Measurements from ENCODE around the gene CHERP. TPM values are rescaled to one million over a fixed set of nuclear protein-coding genes. Genes with fewer than 3 reads are reported as not detected.

The CHERP gene
- total RNA-seq, 2 experiments from 2014 or later, result 47.1 to 48.2 TPM

DNA sequence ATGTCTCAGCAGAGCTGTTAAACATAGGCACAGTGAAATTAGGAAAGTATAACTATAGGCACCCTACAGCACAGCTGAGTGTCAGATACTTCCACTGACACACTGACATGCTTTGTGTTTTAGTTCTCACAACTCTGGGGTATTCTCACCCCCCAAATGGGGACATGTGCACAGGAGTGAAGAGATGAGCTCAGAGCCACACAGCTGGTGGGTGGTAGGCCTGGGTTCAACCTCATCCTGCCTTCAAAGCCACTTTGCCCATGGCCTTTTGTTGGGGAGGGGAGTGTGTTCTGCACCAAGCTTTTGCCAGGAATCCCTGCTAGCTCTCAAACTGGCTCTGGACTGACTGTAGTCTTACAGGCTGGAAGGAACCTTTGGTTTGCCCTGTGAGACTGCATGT lies 31.7 kb upstream of the CHERP start:
- TF ChIP-seq, protein P1, sequence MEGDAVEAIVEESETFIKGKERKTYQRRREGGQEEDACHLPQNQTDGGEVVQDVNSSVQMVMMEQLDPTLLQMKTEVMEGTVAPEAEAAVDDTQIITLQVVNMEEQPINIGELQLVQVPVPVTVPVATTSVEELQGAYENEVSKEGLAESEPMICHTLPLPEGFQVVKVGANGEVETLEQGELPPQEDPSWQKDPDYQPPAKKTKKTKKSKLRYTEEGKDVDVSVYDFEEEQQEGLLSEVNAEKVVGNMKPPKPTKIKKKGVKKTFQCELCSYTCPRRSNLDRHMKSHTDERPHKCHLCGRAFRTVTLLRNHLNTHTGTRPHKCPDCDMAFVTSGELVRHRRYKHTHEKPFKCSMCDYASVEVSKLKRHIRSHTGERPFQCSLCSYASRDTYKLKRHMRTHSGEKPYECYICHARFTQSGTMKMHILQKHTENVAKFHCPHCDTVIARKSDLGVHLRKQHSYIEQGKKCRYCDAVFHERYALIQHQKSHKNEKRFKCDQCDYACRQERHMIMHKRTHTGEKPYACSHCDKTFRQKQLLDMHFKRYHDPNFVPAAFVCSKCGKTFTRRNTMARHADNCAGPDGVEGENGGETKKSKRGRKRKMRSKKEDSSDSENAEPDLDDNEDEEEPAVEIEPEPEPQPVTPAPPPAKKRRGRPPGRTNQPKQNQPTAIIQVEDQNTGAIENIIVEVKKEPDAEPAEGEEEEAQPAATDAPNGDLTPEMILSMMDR (IDR thresholded peaks at IDR 0.05), result no peak
- Histone ChIP-seq H3K4me3 (ENCODE audit: low read length) (peak overlapping the region; percentile 100), H3K27me3 (ENCODE audit: control insufficient read depth in 1 of 2, insufficient read depth in 2 of 2, low read length in 2 of 2) (no peaks in the 10 kb centered on the region), H3K9me3 (ENCODE audit: control insufficient read depth in 1 of 2, insufficient read depth in 1 of 2, low read length in 2 of 2) (no peaks in the 10 kb centered on the region), H3K27ac (ENCODE audit: low read depth in 1 of 2, low read length in 2 of 2) (peak overlapping the region; percentile 29 to 97), H3K36me3 (ENCODE audit: insufficient read depth, low read length) (peaks cover 56% of the 10 kb centered on the region), H3K4me1 (ENCODE audit: insufficient read depth, low read length) (peaks cover 59% of the 10 kb centered on the region)
- intact Hi-C loops (cut with DNase I, micrococcal nuclease), result no loop called here
- CTCF ChIA-PET, result interaction anchor here (0.6 to 1.5 kb wide), 3 partner anchors 11 to 85 kb away, joined by 3 to 4 read pairs (median 4); no protein-coding TSS in a partner anchor
- DNase-seq (no peak), ATAC-seq (ENCODE audit: poor library complexity) (no peak)
- H3K36me3 Mint-ChIP-seq (ENCODE audit: low read depth), result peaks cover 64% of the 10 kb centered on the region
- no peaks in the 10 kb centered on the region for H3K9me3 Mint-ChIP-seq
- peak overlapping the region; percentile 90 for H3K27ac Mint-ChIP-seq
- POLR2A ChIA-PET, result interaction anchor here (1.1 to 4.0 kb wide), 5 partner anchors 11 to 54 kb away, joined by 6 to 26 read pairs (median 12); partner anchors contain the start of gene MED26
- no peaks in the 10 kb centered on the region for H3K27me3 Mint-ChIP-seq
- peaks cover 60% of the 10 kb centered on the region for H3K4me1 Mint-ChIP-seq (ENCODE audit: low read depth)
- peak overlapping the region; percentile 91 for H3K4me3 Mint-ChIP-seq

DNA sequence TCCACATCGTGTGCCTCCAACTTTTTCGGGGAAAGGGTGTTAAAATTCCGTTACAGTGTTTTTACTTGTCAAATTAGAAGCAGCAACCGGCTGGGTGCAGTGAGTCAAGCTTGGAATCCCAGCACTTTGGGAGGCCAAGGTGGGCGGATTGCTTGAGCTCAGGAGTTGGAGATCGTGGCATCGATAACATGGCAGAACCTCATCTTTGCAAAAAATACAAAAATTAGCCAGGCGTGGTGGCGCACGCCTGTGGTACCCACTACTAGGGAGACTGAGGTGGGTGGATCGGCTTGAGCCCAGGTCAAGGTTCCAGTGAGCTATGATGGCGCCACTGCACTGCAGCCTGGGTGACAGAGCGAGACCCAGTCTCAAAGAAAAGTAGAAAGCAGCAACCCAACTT lies 31.1 kb upstream of the CHERP start:
- ChIA-PET CTCF (interaction anchor here (0.6 to 1.5 kb wide), 3 partner anchors 11 to 86 kb away, joined by 3 to 4 read pairs (median 4); no protein-coding TSS in a partner anchor), POLR2A (interaction anchor here (0.7 to 4.0 kb wide), 10 partner anchors 9 to 207 kb away, joined by 3 to 26 read pairs (median 12); partner anchors contain the start of genes CALR3, MED26, SMIM7 and TMEM38A)
- H3K4me3 Mint-ChIP-seq, result peak overlapping the region; percentile 91
- H3K27me3 Mint-ChIP-seq, result no peaks in the 10 kb centered on the region
- DNase-seq (no peak), ATAC-seq (ENCODE audit: poor library complexity) (no peak)
- H3K9me3 Mint-ChIP-seq, result no peaks in the 10 kb centered on the region
- TF ChIP-seq, protein P1 (IDR thresholded peaks at IDR 0.05), result no peak
- intact Hi-C loops (cut with DNase I, micrococcal nuclease), result no loop called here
- H3K36me3 Mint-ChIP-seq (ENCODE audit: low read depth), result peaks cover 62% of the 10 kb centered on the region
- peaks cover 57% of the 10 kb centered on the region for H3K4me1 Mint-ChIP-seq (ENCODE audit: low read depth)
- Histone ChIP-seq H3K4me1 (ENCODE audit: insufficient read depth, low read length) (peaks cover 65% of the 10 kb centered on the region), H3K36me3 (ENCODE audit: insufficient read depth, low read length) (peaks cover 51% of the 10 kb centered on the region), H3K27me3 (ENCODE audit: control insufficient read depth in 1 of 2, insufficient read depth in 2 of 2, low read length in 2 of 2) (no peaks in the 10 kb centered on the region), H3K27ac (ENCODE audit: low read depth in 1 of 2, low read length in 2 of 2) (peak overlapping the region; percentile 89 to 97), H3K4me3 (ENCODE audit: low read length) (peak overlapping the region; percentile 100), H3K9me3 (ENCODE audit: control insufficient read depth in 1 of 2, insufficient read depth in 1 of 2, low read length in 2 of 2) (no peaks in the 10 kb centered on the region)
- H3K27ac Mint-ChIP-seq, result peak overlapping the region; percentile 90

DNA sequence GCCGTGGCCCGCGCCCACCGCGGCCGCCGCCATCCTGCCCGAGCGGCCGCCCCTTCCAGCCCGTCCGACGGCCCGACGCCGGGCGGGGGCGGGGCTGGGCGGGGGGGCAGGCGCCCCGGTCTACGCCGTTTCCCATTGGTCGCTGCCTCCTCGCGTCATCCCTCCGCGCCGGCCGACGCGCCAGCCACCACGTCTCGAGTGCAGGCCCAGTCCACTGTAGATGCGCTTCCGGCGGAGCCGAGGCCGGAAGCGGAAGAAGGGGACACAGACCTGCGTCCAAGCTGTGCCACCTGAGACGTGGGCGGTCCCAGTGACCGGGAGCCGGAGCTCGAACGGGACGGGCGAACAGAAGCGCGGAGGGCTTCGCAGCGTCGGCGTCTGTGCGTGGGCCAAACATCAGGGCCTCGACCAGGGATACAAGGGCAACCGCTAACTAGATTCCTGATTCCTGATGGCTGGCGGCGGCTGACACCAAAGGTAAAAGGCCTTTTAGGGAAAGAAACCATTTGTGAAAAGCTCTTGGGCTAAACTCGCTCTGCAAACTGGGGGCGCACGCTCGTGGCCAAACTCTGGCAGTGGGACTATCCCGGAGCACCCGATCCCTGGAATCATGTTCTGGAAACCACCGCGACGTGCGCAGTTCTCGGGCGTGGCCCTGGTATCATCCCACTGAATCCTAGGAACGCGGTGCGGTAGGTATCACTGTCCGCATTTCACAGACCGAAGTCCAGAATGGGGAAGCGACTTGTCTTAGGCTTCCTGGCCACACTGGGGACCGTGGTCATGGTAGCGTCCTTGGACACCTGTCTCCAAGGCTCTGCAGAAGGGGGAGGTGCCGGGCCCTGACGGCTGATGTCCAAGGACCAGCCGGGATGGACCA lies 30.3 kb upstream of the CHERP start, which contains the start of gene SLC35E1:
Gene SLC35E1 (minus strand): TSS at position 84 of the 880 bp plus-strand sequence. CDS start 51 bp downstream, at position 33.
- Histone ChIP-seq H3K27me3 (ENCODE audit: control insufficient read depth in 1 of 2, insufficient read depth in 2 of 2, low read length in 2 of 2) (no peaks in the 10 kb centered on the region), H3K9me3 (ENCODE audit: control insufficient read depth in 1 of 2, insufficient read depth in 1 of 2, low read length in 2 of 2) (no peaks in the 10 kb centered on the region), H3K27ac (ENCODE audit: low read depth in 1 of 2, low read length in 2 of 2) (peak within 1 kb of the TSS; percentile 89 to 97), H3K36me3 (ENCODE audit: insufficient read depth, low read length) (peaks cover 49% of the 10 kb centered on the region), H3K4me1 (ENCODE audit: insufficient read depth, low read length) (peaks cover 72% of the 10 kb centered on the region), H3K4me3 (ENCODE audit: low read length) (peak within 1 kb of the TSS; percentile 100)
- Mint-ChIP-seq H3K27me3 (no peaks in the 10 kb centered on the region), H3K27ac (peak within 1 kb of the TSS; percentile 90), H3K4me3 (peak within 1 kb of the TSS; percentile 91), H3K9me3 (no peaks in the 10 kb centered on the region), H3K4me1 (ENCODE audit: low read depth) (peaks cover 60% of the 10 kb centered on the region), H3K36me3 (ENCODE audit: low read depth) (peaks cover 60% of the 10 kb centered on the region)
- TF ChIP-seq, protein P1 (IDR thresholded peaks at IDR 0.05), result no peak
- CTCF ChIA-PET, result no interaction called here
- intact Hi-C loops (cut with DNase I, micrococcal nuclease), result loop anchor here (1.0 kb wide), 4 partner anchors 12 to 76 kb away; partner anchors contain the start of genes C19orf44 (in 1 of the 2), CALR3 (in 1 of the 2), CHERP (in 1 of the 2) and MED26 (in 1 of the 2)
- DNase-seq (peak; percentile 82 to 96 (median 88)), ATAC-seq (ENCODE audit: poor library complexity) (peak; percentile 90)
- POLR2A ChIA-PET, result interaction anchor here (0.7 to 4.0 kb wide), 10 partner anchors 9 to 1193 kb away, joined by 3 to 26 read pairs (median 8); partner anchors contain the start of genes AKAP8, CALR3, MED26 and SMIM7

Measured in CD4-positive, alpha-beta T cell (primary cell).